SK-N-MC (cell line): ENCODE data around the gene NDUFB10.

Experiments used
- EZH2 ChIP-seq: fragments of 200-600 bp; sonication (generic); IDR thresholded peaks from one replicate; pipeline ENCODE4 v1.6.1; 2017; ENCODE audit warnings: antibody characterized with exemption
- FOXP2 ChIP-seq: optimal IDR thresholded peaks from 2 replicates; pipeline ENCODE3; 2011; ENCODE audit warnings: mild to moderate bottlenecking, moderate library complexity; ENCODE audit not compliant: insufficient read depth; ENCODE audit errors: extremely low read length, control extremely low read depth
- POLR2AphosphoS5 ChIP-seq: IDR thresholded peaks from 2 replicates; pipeline ENCODE4 v1.6.1; 2012; ENCODE audit warnings: mild to moderate bottlenecking, low read depth, low read length, borderline replicate concordance

- no peak for TF ChIP-seq EZH2
- no peak for TF ChIP-seq POLR2AphosphoS5
- no peak for TF ChIP-seq FOXP2
Observed at GRCh38 chr16:2005646-2006045, 46.3 kb downstream of the NDUFB10 start.
